Caco-2 (cell line): ENCODE results near the gene C10orf90. TPM values are rescaled to one million over a fixed set of nuclear protein-coding genes. Genes with fewer than 3 reads are reported as not detected.

Experiments
- BruUV-seq: library from RNA; stranded (reverse); fragments of 400-500 nt; replicated peaks from 2 replicates; lab custom pipeline; 2021; lab: Mats Ljungman, UMichigan
- CTCF ChIA-PET: fragments of 300-600 bp; sonication (Branson Sonifier 250); formaldehyde crosslinking; loops from one replicate; lab custom pipeline; 2022; ENCODE audit warnings: antibody characterized with exemption; lab: Charles Lee
- POLR2A ChIA-PET: fragments of 300-600 bp; sonication (Branson Sonifier 250); formaldehyde crosslinking; loops from one replicate; lab custom pipeline; 2022; ENCODE audit warnings: antibody characterized with exemption; lab: Charles Lee
- DNase-seq, 2 experiments: peaks; one replicate each; pipeline versions ENCODE4 v3.0.0 to v3.0.0-alpha.2; 2020 to 2022
- H3K27me3 ChIP-seq: replicated peaks from 2 replicates; pipeline ENCODE4 v1.6.0; 2011; ENCODE audit warnings: low read length; ENCODE audit not compliant: control insufficient read depth, insufficient read depth
- H3K36me3 ChIP-seq: 2 replicates; pipeline ENCODE4 v1.5.1; 2011; ENCODE audit warnings: low read length; ENCODE audit not compliant: control insufficient read depth, insufficient read depth
- H3K4me1 ChIP-seq: fragments of 250-450 bp; sonication (Bioruptor Pico); 2 replicates; pipeline ENCODE4 v1.5.1; 2020; ENCODE audit warnings: mild to moderate bottlenecking
- H3K4me3 ChIP-seq: 2 replicates; pipeline ENCODE4 v1.5.1; 2011; ENCODE audit warnings: low read depth, mild to moderate bottlenecking, control low read depth, low read length
- H3K9me3 ChIP-seq: fragments of 250-450 bp; sonication (Bioruptor Pico); 2 replicates; pipeline ENCODE4 v1.5.1; 2020; ENCODE audit warnings: mild to moderate bottlenecking, moderate library complexity
- H3K27ac Mint-ChIP-seq: one replicate; pipeline ENCODE4 v1.8.0; 2022; ENCODE audit warnings: mixed read lengths; ENCODE audit not compliant: unreplicated experiment
- H3K27me3 Mint-ChIP-seq: one replicate; pipeline ENCODE4 v1.8.0; 2022; ENCODE audit warnings: mixed read lengths; ENCODE audit not compliant: insufficient read depth, unreplicated experiment
- H3K36me3 Mint-ChIP-seq: one replicate; pipeline ENCODE4 v1.8.0; 2022; ENCODE audit warnings: mild to moderate bottlenecking, mixed read lengths; ENCODE audit not compliant: insufficient read depth, unreplicated experiment
- H3K4me1 Mint-ChIP-seq: one replicate; pipeline ENCODE4 v1.8.0; 2022; ENCODE audit warnings: low read depth, mixed read lengths; ENCODE audit not compliant: unreplicated experiment
- H3K4me3 Mint-ChIP-seq: one replicate; pipeline ENCODE4 v1.8.0; 2022; ENCODE audit warnings: mild to moderate bottlenecking, moderate library complexity, mixed read lengths; ENCODE audit not compliant: unreplicated experiment
- H3K9me3 Mint-ChIP-seq: one replicate; pipeline ENCODE4 v1.8.0; 2022; ENCODE audit warnings: mixed read lengths; ENCODE audit not compliant: unreplicated experiment
- CTCF ChIP-seq, 2 experiments: fragments of 200-600 bp in 1 of 2; IDR thresholded peaks; 1 replicate in 1 of 2; 2 replicates in 1 of 2; pipeline versions ENCODE4 v1.5.1 to v1.8.0; 2011 to 2022; ENCODE audit warnings: antibody characterized with exemption in 1 of 2, control low read depth in 1 of 2, inconsistent platforms in 1 of 2, low read depth in 1 of 2, low read length in 1 of 2, mild to moderate bottlenecking in 1 of 2, moderate library complexity in 1 of 2; ENCODE audit not compliant: insufficient read depth in 1 of 2, severe bottlenecking in 1 of 2, unreplicated experiment in 1 of 2
- intact Hi-C: fragments of 100-400 bp; cut with micrococcal nuclease; formaldehyde crosslinking; loops from one replicate; pipeline ENCODE4 v1.10.0; 2022; ENCODE audit not compliant: unreplicated experiment
- total RNA-seq: library from RNA; stranded (reverse); gene quantifications from 2 replicates; pipeline ENCODE4 v1.2.3, GENCODE V29; 2022

C10orf90 gene
- total RNA-seq, 1 experiment from 2014 or later, result not detected

- H3K27me3 ChIP-seq, result no peaks in the 10 kb centered on the region; the same call in none of the 2 replicates
- ChIA-PET CTCF (no interaction called here), POLR2A (no interaction called here)
- TF ChIP-seq CTCF (IDR thresholded peaks at IDR 0.05; ENCODE audit: insufficient read depth in 1 of 2, low read depth in 1 of 2, low read length in 1 of 2, severe bottlenecking in 1 of 2, unreplicated experiment in 1 of 2), result no peak
- Mint-ChIP-seq H3K36me3 (peaks cover 4% of the 10 kb centered on the region), H3K9me3 (no peaks in the 10 kb centered on the region), H3K27me3 (peaks cover 19% of the 10 kb centered on the region), H3K4me1 (no peaks in the 10 kb centered on the region), H3K4me3 (no peak overlapping the region), H3K27ac (no peak overlapping the region)
- no TSS peak for BruUV-seq
- no peaks in the 10 kb centered on the region for H3K36me3 ChIP-seq
- intact Hi-C loops, result no loop called here
- no peak overlapping the region for H3K4me3 ChIP-seq
- H3K9me3 ChIP-seq, result no peaks in the 10 kb centered on the region
- no peaks in the 10 kb centered on the region for H3K4me1 ChIP-seq
- no peak for DNase-seq
Observed at GRCh38 chr10:126585249-126586017, 85.1 kb downstream of the C10orf90 start.

DNA sequence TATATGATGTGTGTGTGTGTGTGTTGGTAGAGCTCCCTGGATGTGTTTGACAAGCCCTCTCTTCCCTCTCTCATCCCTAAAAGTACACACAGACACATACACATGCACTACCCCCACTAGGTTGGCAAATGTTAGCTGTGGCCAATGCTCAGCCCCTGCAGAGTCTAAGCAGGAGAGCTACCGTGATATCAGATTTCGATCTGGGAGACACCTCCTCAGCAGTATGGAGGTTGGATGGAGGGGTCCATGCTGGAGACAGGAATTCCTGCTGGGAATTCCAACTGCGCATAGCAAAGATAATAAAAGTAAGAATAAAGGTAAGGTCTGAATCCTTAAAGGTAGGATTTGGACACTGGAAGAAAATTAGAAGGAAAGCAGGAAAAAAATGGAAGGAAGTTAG, 85.7 kb downstream of the C10orf90 start:
- intact Hi-C loops, result no loop called here
- H3K27me3 Mint-ChIP-seq, result peaks cover 17% of the 10 kb centered on the region
- Histone ChIP-seq H3K27me3 (no peaks in the 10 kb centered on the region; the same call in none of the 2 replicates), H3K4me1 (no peaks in the 10 kb centered on the region), H3K4me3 (no peak overlapping the region), H3K36me3 (no peaks in the 10 kb centered on the region), H3K9me3 (no peaks in the 10 kb centered on the region)
- no peaks in the 10 kb centered on the region for H3K4me1 Mint-ChIP-seq
- no peaks in the 10 kb centered on the region for H3K9me3 Mint-ChIP-seq
- BruUV-seq, result no TSS peak
- POLR2A ChIA-PET, result no interaction called here
- no peak for TF ChIP-seq CTCF (IDR thresholded peaks at IDR 0.05; ENCODE audit: insufficient read depth in 1 of 2, low read depth in 1 of 2, low read length in 1 of 2, severe bottlenecking in 1 of 2, unreplicated experiment in 1 of 2)
- H3K36me3 Mint-ChIP-seq, result peaks cover 4% of the 10 kb centered on the region
- no peak for DNase-seq
- CTCF ChIA-PET, result no interaction called here
- no peak overlapping the region for H3K4me3 Mint-ChIP-seq
- H3K27ac Mint-ChIP-seq, result no peak overlapping the region

GRCh38 chr10:126583552-126584200, 86.8 kb downstream of the C10orf90 start:
- Histone ChIP-seq H3K36me3 (no peaks in the 10 kb centered on the region), H3K9me3 (no peaks in the 10 kb centered on the region), H3K27me3 (no peaks in the 10 kb centered on the region; the same call in none of the 2 replicates), H3K4me1 (no peaks in the 10 kb centered on the region), H3K4me3 (no peak overlapping the region)
- H3K27ac Mint-ChIP-seq, result no peak overlapping the region
- no peak for DNase-seq
- intact Hi-C loops, result no loop called here
- H3K9me3 Mint-ChIP-seq, result no peaks in the 10 kb centered on the region
- no peak for TF ChIP-seq CTCF (IDR thresholded peaks at IDR 0.05; ENCODE audit: insufficient read depth in 1 of 2, low read depth in 1 of 2, low read length in 1 of 2, severe bottlenecking in 1 of 2, unreplicated experiment in 1 of 2)
- BruUV-seq, result no TSS peak
- peaks cover 16% of the 10 kb centered on the region for H3K27me3 Mint-ChIP-seq
- CTCF ChIA-PET, result no interaction called here
- H3K4me3 Mint-ChIP-seq, result no peak overlapping the region
- no peaks in the 10 kb centered on the region for H3K4me1 Mint-ChIP-seq
- peaks cover 4% of the 10 kb centered on the region for H3K36me3 Mint-ChIP-seq
- POLR2A ChIA-PET, result no interaction called here
